OCI-LY3 (cell line): ENCODE data around the gene GALNS.

Experiments used
- EZH2phosphoT487 ChIP-seq: fragments of 200-600 bp; shearing (Covaris generic); IDR thresholded peaks from 2 replicates; pipeline ENCODE4 v1.6.1; 2018; ENCODE audit warnings: antibody characterized with exemption, mixed run types, low read depth
- TF ChIP-seq, protein P1 (sequence below): fragments of 200-600, 300-600 bp; sonication (generic); IDR thresholded peaks from 2 replicates; pipeline ENCODE4 v1.5.1; 2014; ENCODE audit warnings: antibody characterized with exemption, low read length, low read depth

DNA sequence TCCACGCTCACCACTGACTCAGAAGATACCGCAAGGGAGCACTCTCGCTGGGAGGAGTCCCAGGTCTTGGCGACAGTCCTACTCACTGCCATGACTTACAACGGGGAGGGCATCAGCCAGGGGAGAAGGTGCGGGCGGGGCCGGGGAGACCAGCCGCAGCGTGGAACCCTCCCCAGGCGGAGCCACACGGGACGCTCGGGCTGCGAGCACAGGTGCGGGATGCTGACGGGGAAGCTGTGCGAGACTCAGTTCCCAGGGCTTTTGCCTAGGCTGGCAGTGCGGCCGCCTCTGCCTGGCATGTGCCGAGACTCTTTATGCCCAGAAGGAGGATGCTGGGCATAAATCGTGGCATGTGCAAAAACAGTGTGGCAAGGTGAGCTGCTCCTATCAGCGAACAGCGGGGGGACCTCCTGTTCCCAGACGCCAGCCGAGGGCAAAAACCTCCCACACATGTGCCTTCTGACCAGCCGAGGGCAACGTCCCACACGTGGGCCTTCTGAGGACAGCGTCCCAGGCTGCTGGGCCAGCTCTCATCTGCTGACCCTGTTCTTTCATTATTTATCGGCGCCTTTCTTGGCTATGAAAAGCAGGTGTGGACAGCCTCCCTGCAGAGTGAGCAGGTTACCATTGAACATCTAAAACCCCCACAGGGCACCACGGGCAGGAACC lies 6.1 kb downstream of the GALNS start:
- TF ChIP-seq, protein P1, sequence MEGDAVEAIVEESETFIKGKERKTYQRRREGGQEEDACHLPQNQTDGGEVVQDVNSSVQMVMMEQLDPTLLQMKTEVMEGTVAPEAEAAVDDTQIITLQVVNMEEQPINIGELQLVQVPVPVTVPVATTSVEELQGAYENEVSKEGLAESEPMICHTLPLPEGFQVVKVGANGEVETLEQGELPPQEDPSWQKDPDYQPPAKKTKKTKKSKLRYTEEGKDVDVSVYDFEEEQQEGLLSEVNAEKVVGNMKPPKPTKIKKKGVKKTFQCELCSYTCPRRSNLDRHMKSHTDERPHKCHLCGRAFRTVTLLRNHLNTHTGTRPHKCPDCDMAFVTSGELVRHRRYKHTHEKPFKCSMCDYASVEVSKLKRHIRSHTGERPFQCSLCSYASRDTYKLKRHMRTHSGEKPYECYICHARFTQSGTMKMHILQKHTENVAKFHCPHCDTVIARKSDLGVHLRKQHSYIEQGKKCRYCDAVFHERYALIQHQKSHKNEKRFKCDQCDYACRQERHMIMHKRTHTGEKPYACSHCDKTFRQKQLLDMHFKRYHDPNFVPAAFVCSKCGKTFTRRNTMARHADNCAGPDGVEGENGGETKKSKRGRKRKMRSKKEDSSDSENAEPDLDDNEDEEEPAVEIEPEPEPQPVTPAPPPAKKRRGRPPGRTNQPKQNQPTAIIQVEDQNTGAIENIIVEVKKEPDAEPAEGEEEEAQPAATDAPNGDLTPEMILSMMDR, result no peak
- no peak for TF ChIP-seq EZH2phosphoT487
